ENCODE data around the gene COL18A1. TPM values are rescaled to one million over a fixed set of nuclear protein-coding genes. Genes with fewer than 3 reads are reported as not detected.
A peak's percentile ranks its signal among the peaks of the same experiment; 100 is the strongest.

The COL18A1 gene
- total and polyA plus RNA-seq, 9 of the 15 experiments (the other 6 are each of a cell fraction or from before 2014, with no cell fraction given): 0.14 to 16.4 (median 2.0) TPM

DNA sequence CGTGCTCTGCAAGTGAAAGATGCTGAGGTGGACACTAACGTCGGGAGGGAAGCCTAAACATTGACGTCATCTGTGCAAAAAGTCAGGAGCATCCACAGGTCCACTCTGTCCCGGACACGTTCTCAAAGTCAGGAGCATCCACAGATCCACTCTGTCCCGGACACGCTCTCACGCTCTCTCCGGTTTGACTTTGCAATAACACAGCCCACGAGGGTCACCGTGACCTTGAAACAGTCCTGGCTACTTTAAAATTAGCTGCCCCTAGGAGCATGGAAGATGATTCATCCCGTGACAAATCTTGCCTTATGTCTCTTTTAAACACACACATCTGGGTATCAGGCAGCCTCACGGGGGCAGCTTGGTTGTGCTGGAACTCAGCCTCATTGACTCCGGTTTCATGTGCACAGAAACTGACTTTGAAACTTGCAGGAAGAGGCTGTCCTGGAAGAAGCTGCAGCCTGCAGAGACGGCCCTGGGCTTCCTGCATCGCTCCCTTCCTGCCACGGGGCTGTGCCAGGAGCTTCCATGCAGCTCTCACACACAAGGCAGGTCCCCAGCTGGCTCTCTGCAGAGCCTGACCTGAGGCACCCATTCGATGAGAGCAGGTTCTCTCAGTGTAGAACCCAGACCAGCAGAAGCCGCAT is 18.1 kb upstream of the COL18A1 start (continued):
- TF ChIP-seq ATF7 (IDR thresholded peaks at IDR 0.05) (peak; percentile 72; the same call in 1 of the 2 replicates), MTA3 (IDR thresholded peaks at IDR 0.05; ENCODE audit: borderline replicate concordance) (no peak), MAFK (IDR thresholded peaks at IDR 0.05; ENCODE audit: low read length) (0 out of 2 replicates have a peak, but pooled peaks have one; percentile 12), SMARCA4 (IDR thresholded peaks at IDR 0.05) (no peak), JUND (IDR thresholded peaks at IDR 0.05; ENCODE audit: borderline replicate concordance, low read depth, low read length) (peak; percentile 52; the same call in 1 of the 2 replicates), JUND (tag; IDR thresholded peaks at IDR 0.05; ENCODE audit: borderline replicate concordance, low read depth, low read length) (no peak; the same call in 2 of the 3 replicates), MCM5 (IDR thresholded peaks at IDR 0.05; ENCODE audit: low read depth) (no peak), ESRRA (IDR thresholded peaks at IDR 0.05; ENCODE audit: borderline replicate concordance, low read depth) (peak; percentile 69; the same call in 1 of the 2 replicates), KAT2B (IDR thresholded peaks at IDR 0.05; ENCODE audit: low read depth, low read length) (no peak), NCOA2 (IDR thresholded peaks at IDR 0.05; ENCODE audit: partially characterized antibody in 2 of 2) (no peak)
- TF ChIP-seq, protein P1, sequence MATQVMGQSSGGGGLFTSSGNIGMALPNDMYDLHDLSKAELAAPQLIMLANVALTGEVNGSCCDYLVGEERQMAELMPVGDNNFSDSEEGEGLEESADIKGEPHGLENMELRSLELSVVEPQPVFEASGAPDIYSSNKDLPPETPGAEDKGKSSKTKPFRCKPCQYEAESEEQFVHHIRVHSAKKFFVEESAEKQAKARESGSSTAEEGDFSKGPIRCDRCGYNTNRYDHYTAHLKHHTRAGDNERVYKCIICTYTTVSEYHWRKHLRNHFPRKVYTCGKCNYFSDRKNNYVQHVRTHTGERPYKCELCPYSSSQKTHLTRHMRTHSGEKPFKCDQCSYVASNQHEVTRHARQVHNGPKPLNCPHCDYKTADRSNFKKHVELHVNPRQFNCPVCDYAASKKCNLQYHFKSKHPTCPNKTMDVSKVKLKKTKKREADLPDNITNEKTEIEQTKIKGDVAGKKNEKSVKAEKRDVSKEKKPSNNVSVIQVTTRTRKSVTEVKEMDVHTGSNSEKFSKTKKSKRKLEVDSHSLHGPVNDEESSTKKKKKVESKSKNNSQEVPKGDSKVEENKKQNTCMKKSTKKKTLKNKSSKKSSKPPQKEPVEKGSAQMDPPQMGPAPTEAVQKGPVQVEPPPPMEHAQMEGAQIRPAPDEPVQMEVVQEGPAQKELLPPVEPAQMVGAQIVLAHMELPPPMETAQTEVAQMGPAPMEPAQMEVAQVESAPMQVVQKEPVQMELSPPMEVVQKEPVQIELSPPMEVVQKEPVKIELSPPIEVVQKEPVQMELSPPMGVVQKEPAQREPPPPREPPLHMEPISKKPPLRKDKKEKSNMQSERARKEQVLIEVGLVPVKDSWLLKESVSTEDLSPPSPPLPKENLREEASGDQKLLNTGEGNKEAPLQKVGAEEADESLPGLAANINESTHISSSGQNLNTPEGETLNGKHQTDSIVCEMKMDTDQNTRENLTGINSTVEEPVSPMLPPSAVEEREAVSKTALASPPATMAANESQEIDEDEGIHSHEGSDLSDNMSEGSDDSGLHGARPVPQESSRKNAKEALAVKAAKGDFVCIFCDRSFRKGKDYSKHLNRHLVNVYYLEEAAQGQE (IDR thresholded peaks at IDR 0.05; ENCODE audit: borderline replicate concordance): peak; percentile 39; the same call in 1 of the 2 replicates
- TF ChIP-seq, protein P1 (CRISPR knock-in tag; IDR thresholded peaks at IDR 0.05; ENCODE audit: low read depth): no peak
- TF ChIP-seq, protein P2, sequence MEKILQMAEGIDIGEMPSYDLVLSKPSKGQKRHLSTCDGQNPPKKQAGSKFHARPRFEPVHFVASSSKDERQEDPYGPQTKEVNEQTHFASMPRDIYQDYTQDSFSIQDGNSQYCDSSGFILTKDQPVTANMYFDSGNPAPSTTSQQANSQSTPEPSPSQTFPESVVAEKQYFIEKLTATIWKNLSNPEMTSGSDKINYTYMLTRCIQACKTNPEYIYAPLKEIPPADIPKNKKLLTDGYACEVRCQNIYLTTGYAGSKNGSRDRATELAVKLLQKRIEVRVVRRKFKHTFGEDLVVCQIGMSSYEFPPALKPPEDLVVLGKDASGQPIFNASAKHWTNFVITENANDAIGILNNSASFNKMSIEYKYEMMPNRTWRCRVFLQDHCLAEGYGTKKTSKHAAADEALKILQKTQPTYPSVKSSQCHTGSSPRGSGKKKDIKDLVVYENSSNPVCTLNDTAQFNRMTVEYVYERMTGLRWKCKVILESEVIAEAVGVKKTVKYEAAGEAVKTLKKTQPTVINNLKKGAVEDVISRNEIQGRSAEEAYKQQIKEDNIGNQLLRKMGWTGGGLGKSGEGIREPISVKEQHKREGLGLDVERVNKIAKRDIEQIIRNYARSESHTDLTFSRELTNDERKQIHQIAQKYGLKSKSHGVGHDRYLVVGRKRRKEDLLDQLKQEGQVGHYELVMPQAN (IDR thresholded peaks at IDR 0.05; ENCODE audit: borderline replicate concordance): no peak
- TF ChIP-seq, protein P3, sequence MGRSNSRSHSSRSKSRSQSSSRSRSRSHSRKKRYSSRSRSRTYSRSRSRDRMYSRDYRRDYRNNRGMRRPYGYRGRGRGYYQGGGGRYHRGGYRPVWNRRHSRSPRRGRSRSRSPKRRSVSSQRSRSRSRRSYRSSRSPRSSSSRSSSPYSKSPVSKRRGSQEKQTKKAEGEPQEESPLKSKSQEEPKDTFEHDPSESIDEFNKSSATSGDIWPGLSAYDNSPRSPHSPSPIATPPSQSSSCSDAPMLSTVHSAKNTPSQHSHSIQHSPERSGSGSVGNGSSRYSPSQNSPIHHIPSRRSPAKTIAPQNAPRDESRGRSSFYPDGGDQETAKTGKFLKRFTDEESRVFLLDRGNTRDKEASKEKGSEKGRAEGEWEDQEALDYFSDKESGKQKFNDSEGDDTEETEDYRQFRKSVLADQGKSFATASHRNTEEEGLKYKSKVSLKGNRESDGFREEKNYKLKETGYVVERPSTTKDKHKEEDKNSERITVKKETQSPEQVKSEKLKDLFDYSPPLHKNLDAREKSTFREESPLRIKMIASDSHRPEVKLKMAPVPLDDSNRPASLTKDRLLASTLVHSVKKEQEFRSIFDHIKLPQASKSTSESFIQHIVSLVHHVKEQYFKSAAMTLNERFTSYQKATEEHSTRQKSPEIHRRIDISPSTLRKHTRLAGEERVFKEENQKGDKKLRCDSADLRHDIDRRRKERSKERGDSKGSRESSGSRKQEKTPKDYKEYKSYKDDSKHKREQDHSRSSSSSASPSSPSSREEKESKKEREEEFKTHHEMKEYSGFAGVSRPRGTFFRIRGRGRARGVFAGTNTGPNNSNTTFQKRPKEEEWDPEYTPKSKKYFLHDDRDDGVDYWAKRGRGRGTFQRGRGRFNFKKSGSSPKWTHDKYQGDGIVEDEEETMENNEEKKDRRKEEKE (IDR thresholded peaks at IDR 0.05; ENCODE audit: borderline replicate concordance in 1 of 2, control insufficient read depth in 1 of 2, low read depth in 2 of 2, low read length in 1 of 2): no peak
